Kidney epithelial cell (primary cell): ENCODE results near the gene POU2F1. TPM values are rescaled to one million over a fixed set of nuclear protein-coding genes. Genes with fewer than 3 reads are reported as not detected.

Source experiments
- DNase-seq: peaks from one replicate; pipeline ENCODE4 v3.0.0-alpha.2; 2010; ENCODE audit warnings: low read depth
- H3K27me3 ChIP-seq: 2 replicates; pipeline ENCODE4 v1.6.0; 2011; ENCODE audit warnings: low read length; ENCODE audit not compliant: control insufficient read depth, insufficient read depth
- H3K36me3 ChIP-seq: 2 replicates; pipeline ENCODE4 v1.5.1; 2011; ENCODE audit warnings: low read length; ENCODE audit not compliant: control insufficient read depth, insufficient read depth
- H3K4me3 ChIP-seq: 2 replicates; pipeline ENCODE4 v1.5.1; 2011; ENCODE audit warnings: low read depth, mild to moderate bottlenecking, control low read depth, low read length
- CTCF ChIP-seq: IDR thresholded peaks from 2 replicates; pipeline ENCODE4 v1.5.1; 2011; ENCODE audit warnings: mild to moderate bottlenecking, moderate library complexity, low read length, control low read depth, inconsistent platforms; ENCODE audit not compliant: insufficient read depth, poor library complexity, severe bottlenecking
- total RNA-seq: library from RNA; depleted of rRNA; stranded (reverse); fragments of >200 nt; gene quantifications from 2 replicates; pipeline ENCODE4 v1.2.3, GENCODE V29; 2015

POU2F1 gene
- total RNA-seq, 1 donor from 2014 or later, result 8.4 TPM

- H3K36me3 ChIP-seq, result no peaks in the 10 kb centered on the region
- TF ChIP-seq CTCF, result no peak
- no peak overlapping the region for H3K4me3 ChIP-seq
- no peaks in the 10 kb centered on the region for H3K27me3 ChIP-seq
- no peak for DNase-seq
These were observed 166.7 kb downstream of the POU2F1 start for GRCh38 chr1:167387251-167387910.

GRCh38 chr1:167388976-167389375 lies 168.3 kb downstream of the POU2F1 start:
- DNase-seq, result no peak
- Histone ChIP-seq H3K36me3 (no peaks in the 10 kb centered on the region), H3K4me3 (no peak overlapping the region), H3K27me3 (no peaks in the 10 kb centered on the region)
- TF ChIP-seq CTCF, result no peak

DNA sequence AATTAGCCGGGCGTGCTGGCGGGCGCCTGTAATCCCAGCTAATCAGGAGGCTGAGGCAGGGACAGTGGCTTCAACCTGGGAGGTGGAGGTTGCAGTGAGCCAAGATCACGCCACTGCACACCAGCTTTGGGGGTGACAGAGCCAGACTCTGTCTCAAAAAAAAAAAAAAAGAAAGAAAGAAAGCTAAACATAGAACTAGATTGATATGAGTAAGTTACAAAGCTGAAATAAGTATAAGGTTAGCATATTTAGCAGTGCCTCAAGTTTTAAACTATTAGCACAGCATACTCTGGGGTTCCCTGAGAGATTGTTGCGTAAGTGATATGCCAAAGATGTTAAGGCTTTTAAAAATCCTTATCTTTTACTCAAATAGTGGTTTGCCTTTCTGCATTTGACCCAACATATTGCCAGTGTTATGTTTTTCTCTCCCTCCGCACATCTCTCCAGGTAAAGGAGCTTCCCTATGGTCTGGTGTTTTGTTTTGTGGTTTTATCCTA lies 171.6 kb downstream of the POU2F1 start:
- TF ChIP-seq CTCF, result no peak
- H3K27me3 ChIP-seq, result no peaks in the 10 kb centered on the region
- no peak overlapping the region for H3K4me3 ChIP-seq
- H3K36me3 ChIP-seq, result no peaks in the 10 kb centered on the region
- no peak for DNase-seq

DNA sequence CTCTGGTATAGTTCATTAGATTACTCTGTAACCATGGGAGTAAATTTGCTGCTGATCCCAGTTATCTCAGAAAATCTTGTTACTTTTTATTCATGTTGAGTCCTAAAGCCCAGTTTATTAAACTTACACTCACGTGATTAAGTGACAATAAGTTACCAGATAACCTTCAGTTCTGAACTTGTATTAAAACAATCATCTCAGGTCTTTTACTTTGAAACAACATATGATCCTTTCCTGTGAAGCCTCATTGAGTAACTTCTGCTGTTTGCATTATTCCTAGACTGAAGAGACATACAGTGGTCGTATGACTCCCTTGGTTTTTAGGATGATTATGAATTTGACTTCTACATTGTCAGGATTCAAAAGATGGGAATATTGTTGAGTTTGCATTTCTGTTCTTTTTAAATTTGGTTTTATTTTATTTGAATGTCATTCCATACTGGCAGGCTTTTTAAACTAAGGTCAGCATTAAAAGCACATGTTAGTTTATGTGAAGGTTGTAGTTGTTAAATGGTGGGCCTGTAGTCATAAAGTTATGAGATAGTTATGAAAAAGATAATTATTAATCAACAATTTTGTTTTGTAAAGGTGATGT lies 179.8 kb downstream of the POU2F1 start:
- H3K4me3 ChIP-seq, result no peak overlapping the region
- TF ChIP-seq CTCF, result no peak
- H3K36me3 ChIP-seq, result no peaks in the 10 kb centered on the region
- no peaks in the 10 kb centered on the region for H3K27me3 ChIP-seq
- no peak for DNase-seq

DNA sequence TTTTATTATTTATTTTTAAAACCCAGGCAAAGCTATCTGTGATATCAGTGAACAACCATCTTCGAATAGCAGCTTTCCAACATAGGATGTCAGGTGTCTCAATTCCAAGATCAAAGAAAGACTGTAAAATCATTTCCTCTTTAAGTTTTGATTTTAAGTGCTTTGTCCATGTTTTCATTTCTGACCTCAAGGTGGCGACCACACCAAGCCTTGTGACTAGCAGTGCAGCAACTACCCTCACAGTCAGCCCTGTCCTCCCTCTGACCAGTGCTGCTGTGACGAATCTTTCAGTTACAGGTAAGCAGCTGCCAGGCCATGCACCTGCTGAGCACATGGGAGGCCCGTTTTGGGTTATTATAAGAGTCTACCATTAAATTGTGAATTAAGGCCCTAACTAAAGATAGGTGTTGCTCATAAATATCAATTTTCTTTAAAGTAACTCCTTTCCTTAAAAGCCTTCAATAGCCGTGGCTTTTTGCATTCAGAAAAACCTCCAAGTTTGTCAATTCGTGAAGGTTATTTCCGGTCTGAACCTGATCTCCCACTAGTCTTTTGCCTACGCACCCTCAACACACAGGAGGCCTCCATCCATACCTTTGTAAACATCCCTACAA lies 180.7 kb downstream of the POU2F1 start:
- peak; percentile 18 for DNase-seq
- Histone ChIP-seq H3K27me3 (no peaks in the 10 kb centered on the region), H3K36me3 (no peaks in the 10 kb centered on the region), H3K4me3 (no peak overlapping the region)
- peak; percentile 58 for TF ChIP-seq CTCF
